Measurements from ENCODE around the gene ANKRD33B. TPM values are rescaled to one million over a fixed set of nuclear protein-coding genes. Genes with fewer than 3 reads are reported as not detected.
"Not testable (repeated sequence)": the region's sequence is repeated elsewhere in the genome, so short reads cannot be mapped to it uniquely, and the experiment has no call there.

ANKRD33B gene
- total RNA-seq, 2 experiments from 2014 or later, result 4.4 to 4.8 TPM

- DNase-seq (no peak), ATAC-seq (ENCODE audit: low read depth) (no peak)
- POLR2A ChIA-PET, result no interaction called here
- Mint-ChIP-seq H3K27me3 (peaks cover 22% of the 10 kb centered on the region), H3K9me3 (no peaks in the 10 kb centered on the region), H3K36me3 (no peaks in the 10 kb centered on the region), H3K27ac (no peak overlapping the region), H3K4me1 (peaks cover 16% of the 10 kb centered on the region), H3K4me3 (no peak overlapping the region)
Measured at GRCh38 chr5:10540951-10541646, 22.8 kb upstream of the ANKRD33B start.

GRCh38 chr5:10542055-10542550 is 21.8 kb upstream of the ANKRD33B start:
- Mint-ChIP-seq H3K4me3 (no peak overlapping the region), H3K27me3 (peaks cover 19% of the 10 kb centered on the region), H3K4me1 (peaks cover 11% of the 10 kb centered on the region), H3K9me3 (no peaks in the 10 kb centered on the region), H3K36me3 (no peaks in the 10 kb centered on the region), H3K27ac (no peak overlapping the region)
- ATAC-seq (ENCODE audit: low read depth) (no peak), DNase-seq (no peak)
- POLR2A ChIA-PET, result interaction anchor here (0.6 kb wide), 2 partner anchors 13 to 212 kb away, joined by 3 to 4 read pairs; no protein-coding TSS in a partner anchor

- H3K9me3 Mint-ChIP-seq, result no peaks in the 10 kb centered on the region
- H3K4me3 Mint-ChIP-seq, result no peak overlapping the region
- peaks cover 23% of the 10 kb centered on the region for H3K27me3 Mint-ChIP-seq
- ATAC-seq (ENCODE audit: low read depth) (no peak), DNase-seq (no peak)
- H3K36me3 Mint-ChIP-seq, result no peaks in the 10 kb centered on the region
- no peaks in the 10 kb centered on the region for H3K4me1 Mint-ChIP-seq
- POLR2A ChIA-PET, result no interaction called here
- no peak overlapping the region for H3K27ac Mint-ChIP-seq
Measured at GRCh38 chr5:10543585-10544040, 20.3 kb upstream of the ANKRD33B start.

GRCh38 chr5:10545084-10545483 is 18.8 kb upstream of the ANKRD33B start:
- Mint-ChIP-seq H3K4me1 (no peaks in the 10 kb centered on the region), H3K27me3 (peaks cover 23% of the 10 kb centered on the region), H3K4me3 (no peak overlapping the region), H3K36me3 (no peaks in the 10 kb centered on the region), H3K9me3 (no peaks in the 10 kb centered on the region), H3K27ac (no peak overlapping the region)
- POLR2A ChIA-PET, result interaction anchor here (0.6 kb wide), 1 partner anchor 120 kb away, joined by 3 read pairs; no protein-coding TSS in a partner anchor
- no peak for DNase-seq
- ATAC-seq (ENCODE audit: low read depth), result no peak

GRCh38 chr5:10546186-10546585 is 17.7 kb upstream of the ANKRD33B start:
- Mint-ChIP-seq H3K9me3 (no peaks in the 10 kb centered on the region), H3K36me3 (no peaks in the 10 kb centered on the region), H3K27ac (no peak overlapping the region), H3K4me1 (no peaks in the 10 kb centered on the region), H3K4me3 (no peak overlapping the region), H3K27me3 (peaks cover 23% of the 10 kb centered on the region)
- POLR2A ChIA-PET, result interaction anchor here (0.6 kb wide), 1 partner anchor 24 kb away, joined by 3 read pairs; no protein-coding TSS in a partner anchor
- ATAC-seq (ENCODE audit: low read depth), result no peak
- no peak for DNase-seq

- H3K27me3 Mint-ChIP-seq, result peaks cover 21% of the 10 kb centered on the region
- no peak overlapping the region for H3K27ac Mint-ChIP-seq
- no peaks in the 10 kb centered on the region for H3K9me3 Mint-ChIP-seq
- POLR2A ChIA-PET, result no interaction called here
- DNase-seq (no peak), ATAC-seq (ENCODE audit: low read depth) (no peak)
- no peaks in the 10 kb centered on the region for H3K36me3 Mint-ChIP-seq
- H3K4me3 Mint-ChIP-seq, result no peak overlapping the region
- H3K4me1 Mint-ChIP-seq, result peaks cover 10% of the 10 kb centered on the region
Measured at GRCh38 chr5:10548418-10549122, 15.3 kb upstream of the ANKRD33B start.

GRCh38 chr5:10549123-10549514 is 14.8 kb upstream of the ANKRD33B start:
- H3K4me3 Mint-ChIP-seq; H3K27ac Mint-ChIP-seq; ATAC-seq (ENCODE audit: low read depth); POLR2A ChIA-PET; H3K9me3 Mint-ChIP-seq; H3K36me3 Mint-ChIP-seq; DNase-seq: not testable (repeated sequence)
- Mint-ChIP-seq H3K27me3 (peaks cover 22% of the 10 kb centered on the region), H3K4me1 (peaks cover 10% of the 10 kb centered on the region)

GRCh38 chr5:10550222-10550995 is 13.5 kb upstream of the ANKRD33B start:
- Mint-ChIP-seq H3K27ac (no peak overlapping the region), H3K4me3 (no peak overlapping the region), H3K9me3 (no peaks in the 10 kb centered on the region), H3K27me3 (peaks cover 24% of the 10 kb centered on the region), H3K4me1 (peaks cover 13% of the 10 kb centered on the region), H3K36me3 (no peaks in the 10 kb centered on the region)
- no peak for ATAC-seq (ENCODE audit: low read depth)
- POLR2A ChIA-PET, result no interaction called here
- no peak for DNase-seq

- no peak overlapping the region for H3K4me3 Mint-ChIP-seq
- POLR2A ChIA-PET, result no interaction called here
- no peak overlapping the region for H3K27ac Mint-ChIP-seq
- H3K27me3 Mint-ChIP-seq, result peaks cover 33% of the 10 kb centered on the region
- H3K9me3 Mint-ChIP-seq, result no peaks in the 10 kb centered on the region
- no peak for ATAC-seq (ENCODE audit: low read depth)
- no peaks in the 10 kb centered on the region for H3K36me3 Mint-ChIP-seq
- no peak for DNase-seq
- peaks cover 13% of the 10 kb centered on the region for H3K4me1 Mint-ChIP-seq
Measured at GRCh38 chr5:10551782-10552138, 12.1 kb upstream of the ANKRD33B start.

- H3K4me1 Mint-ChIP-seq, result peaks cover 13% of the 10 kb centered on the region
- no peak for DNase-seq
- POLR2A ChIA-PET, result no interaction called here
Measured at GRCh38 chr5:10552183-10553143, 11.4 kb upstream of the ANKRD33B start.

GRCh38 chr5:10553476-10553875 is 10.4 kb upstream of the ANKRD33B start:
- H3K4me1 Mint-ChIP-seq, result peaks cover 13% of the 10 kb centered on the region
- no peaks in the 10 kb centered on the region for H3K9me3 Mint-ChIP-seq
- ATAC-seq (ENCODE audit: low read depth) (no peak), DNase-seq (no peak)
- no peak overlapping the region for H3K4me3 Mint-ChIP-seq
- H3K36me3 Mint-ChIP-seq, result no peaks in the 10 kb centered on the region
- POLR2A ChIA-PET, result no interaction called here
- H3K27ac Mint-ChIP-seq, result no peak overlapping the region
- peaks cover 33% of the 10 kb centered on the region for H3K27me3 Mint-ChIP-seq

More at GRCh38 chr5:10552183-10553143, 11.4 kb upstream of the ANKRD33B start:
- H3K9me3 Mint-ChIP-seq, result no peaks in the 10 kb centered on the region
- H3K27ac Mint-ChIP-seq, result no peak overlapping the region
- no peaks in the 10 kb centered on the region for H3K36me3 Mint-ChIP-seq
- H3K27me3 Mint-ChIP-seq, result peaks cover 32% of the 10 kb centered on the region
- no peak overlapping the region for H3K4me3 Mint-ChIP-seq
- ATAC-seq (ENCODE audit: low read depth), result peak; percentile 67

- Mint-ChIP-seq H3K27me3 (peaks cover 47% of the 10 kb centered on the region), H3K4me1 (peaks cover 13% of the 10 kb centered on the region), H3K36me3 (no peaks in the 10 kb centered on the region), H3K27ac (no peak overlapping the region), H3K4me3 (no peak overlapping the region), H3K9me3 (no peaks in the 10 kb centered on the region)
- POLR2A ChIA-PET, result no interaction called here
- DNase-seq (no peak), ATAC-seq (ENCODE audit: low read depth) (no peak)
Measured at GRCh38 chr5:10555277-10555684, 8.6 kb upstream of the ANKRD33B start.
